ENCODE data around the gene PCSK5. TPM values are rescaled to one million over a fixed set of nuclear protein-coding genes. Genes with fewer than 3 reads are reported as not detected.

The PCSK5 gene
- total RNA-seq, 4 donors from 2014 or later = 22.0 to 37.4 (median 27.8) TPM

DNA sequence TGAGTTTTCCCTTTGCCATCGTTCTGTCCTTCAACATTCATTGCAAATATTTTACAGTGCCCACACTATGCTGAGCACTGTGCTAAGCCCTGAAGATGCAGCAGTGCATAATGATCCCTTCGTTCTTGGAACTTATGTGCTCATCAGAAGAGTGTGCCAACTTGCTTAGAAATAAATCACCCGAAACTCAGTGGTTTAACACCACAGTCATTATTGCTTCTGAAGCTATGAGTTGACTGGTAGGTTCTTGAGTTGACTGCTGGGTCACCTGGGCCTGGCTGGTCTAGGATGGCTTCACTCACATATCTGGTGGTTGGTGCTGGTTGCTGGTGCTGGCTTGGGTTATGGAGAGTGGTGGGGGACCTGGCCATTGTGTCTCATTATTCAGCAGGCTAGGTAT lies 20.9 kb downstream of the PCSK5 start:
- TF ChIP-seq POLR2A (IDR thresholded peaks at IDR 0.05; ENCODE audit: low read depth) (no peak), POLR2AphosphoS5 (IDR thresholded peaks at IDR 0.05) (no peak)
- H3K27me3 ChIP-seq = no peaks in the 10 kb centered on the region
- intact Hi-C loops (cut with DNase I) = no loop called here
- no peak overlapping the region for H3K27ac ChIP-seq (replicated peaks in 1 of 4)
- DNase-seq (ENCODE audit: extremely low spot score) = no peak
- peaks cover 3 to 22% (median 14%) of the 10 kb centered on the region in 4 donors for H3K4me1 ChIP-seq
- no peak overlapping the region for H3K4me3 ChIP-seq
- no peaks in the 10 kb centered on the region for H3K36me3 ChIP-seq
- H3K9me3 ChIP-seq = no peaks in the 10 kb centered on the region
- whole genome bisulfite sequencing = 90% methylated on average over 3 of the region's 3 CpGs

DNA sequence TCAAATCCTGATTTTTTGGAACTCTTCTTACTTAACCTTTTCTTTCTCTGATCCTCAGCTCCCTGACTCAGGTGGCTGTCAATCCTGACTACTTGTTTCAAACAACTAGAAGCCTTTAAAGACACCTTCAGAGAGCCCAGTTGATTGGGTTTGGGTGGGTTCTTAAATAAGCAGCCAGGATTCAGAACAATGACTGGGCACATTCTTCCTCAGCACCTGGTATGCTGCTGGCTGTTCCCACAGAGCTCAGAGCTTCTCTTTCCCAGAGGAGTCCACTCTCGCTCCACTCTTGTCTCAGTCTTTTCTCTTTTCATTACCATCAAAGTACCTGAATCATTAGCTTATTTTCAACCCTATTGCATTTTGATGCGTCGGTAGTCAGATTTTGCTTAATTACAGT lies 22.5 kb downstream of the PCSK5 start:
- Histone ChIP-seq H3K27ac (replicated peaks in 1 of 4) (no peak overlapping the region), H3K27me3 (no peaks in the 10 kb centered on the region), H3K36me3 (no peaks in the 10 kb centered on the region), H3K4me3 (no peak overlapping the region), H3K4me1 (peaks cover under 1 to 15% (median 9%) of the 10 kb centered on the region in 4 donors), H3K9me3 (no peaks in the 10 kb centered on the region)
- intact Hi-C loops (cut with DNase I) = no loop called here
- TF ChIP-seq POLR2AphosphoS5 (IDR thresholded peaks at IDR 0.05) = no peak
- TF ChIP-seq, protein P1, sequence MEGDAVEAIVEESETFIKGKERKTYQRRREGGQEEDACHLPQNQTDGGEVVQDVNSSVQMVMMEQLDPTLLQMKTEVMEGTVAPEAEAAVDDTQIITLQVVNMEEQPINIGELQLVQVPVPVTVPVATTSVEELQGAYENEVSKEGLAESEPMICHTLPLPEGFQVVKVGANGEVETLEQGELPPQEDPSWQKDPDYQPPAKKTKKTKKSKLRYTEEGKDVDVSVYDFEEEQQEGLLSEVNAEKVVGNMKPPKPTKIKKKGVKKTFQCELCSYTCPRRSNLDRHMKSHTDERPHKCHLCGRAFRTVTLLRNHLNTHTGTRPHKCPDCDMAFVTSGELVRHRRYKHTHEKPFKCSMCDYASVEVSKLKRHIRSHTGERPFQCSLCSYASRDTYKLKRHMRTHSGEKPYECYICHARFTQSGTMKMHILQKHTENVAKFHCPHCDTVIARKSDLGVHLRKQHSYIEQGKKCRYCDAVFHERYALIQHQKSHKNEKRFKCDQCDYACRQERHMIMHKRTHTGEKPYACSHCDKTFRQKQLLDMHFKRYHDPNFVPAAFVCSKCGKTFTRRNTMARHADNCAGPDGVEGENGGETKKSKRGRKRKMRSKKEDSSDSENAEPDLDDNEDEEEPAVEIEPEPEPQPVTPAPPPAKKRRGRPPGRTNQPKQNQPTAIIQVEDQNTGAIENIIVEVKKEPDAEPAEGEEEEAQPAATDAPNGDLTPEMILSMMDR (IDR thresholded peaks at IDR 0.05) = no peak
- TF ChIP-seq EP300 (IDR thresholded peaks at IDR 0.05) = no peak
- no peak for TF ChIP-seq POLR2A (IDR thresholded peaks at IDR 0.05; ENCODE audit: low read depth)
- no peak for DNase-seq (ENCODE audit: extremely low spot score)
- WGBS = 92% methylated on average over 3 of the region's 3 CpGs

DNA sequence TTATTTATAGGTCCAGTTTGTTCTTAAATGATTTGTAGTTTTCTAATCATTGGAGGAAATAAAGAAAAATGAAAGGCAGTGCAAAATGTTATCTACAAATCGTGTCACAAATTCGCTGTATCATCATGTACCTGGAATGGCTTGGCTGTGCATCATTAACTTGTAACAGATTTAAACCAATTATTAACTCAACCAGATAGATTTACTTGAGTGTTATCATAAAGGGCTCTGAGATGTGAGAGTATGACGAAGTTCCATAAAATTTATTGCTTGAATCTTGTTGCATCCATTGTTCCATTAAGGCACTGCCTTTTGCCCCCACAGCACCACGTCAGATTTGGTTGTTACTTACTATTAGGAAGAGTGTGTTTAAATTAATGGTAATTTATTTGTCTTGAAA lies 23.5 kb downstream of the PCSK5 start:
- H3K4me3 ChIP-seq = no peak overlapping the region
- no peaks in the 10 kb centered on the region for H3K9me3 ChIP-seq
- H3K4me1 ChIP-seq = peaks cover 0 to 15% (median 8%) of the 10 kb centered on the region in 4 donors
- no peak for TF ChIP-seq POLR2AphosphoS5 (IDR thresholded peaks at IDR 0.05)
- no peak for TF ChIP-seq POLR2A (IDR thresholded peaks at IDR 0.05; ENCODE audit: low read depth)
- TF ChIP-seq, protein P1 (IDR thresholded peaks at IDR 0.05) = no peak
- TF ChIP-seq EP300 (IDR thresholded peaks at IDR 0.05) = no peak
- H3K36me3 ChIP-seq = no peaks in the 10 kb centered on the region
- no peaks in the 10 kb centered on the region for H3K27me3 ChIP-seq
- intact Hi-C loops (cut with DNase I) = no loop called here
- no peak overlapping the region for H3K27ac ChIP-seq (replicated peaks in 1 of 4)
- DNase-seq (ENCODE audit: extremely low spot score) = no peak
- 94% methylated on average over 4 of the region's 4 CpGs for WGBS

DNA sequence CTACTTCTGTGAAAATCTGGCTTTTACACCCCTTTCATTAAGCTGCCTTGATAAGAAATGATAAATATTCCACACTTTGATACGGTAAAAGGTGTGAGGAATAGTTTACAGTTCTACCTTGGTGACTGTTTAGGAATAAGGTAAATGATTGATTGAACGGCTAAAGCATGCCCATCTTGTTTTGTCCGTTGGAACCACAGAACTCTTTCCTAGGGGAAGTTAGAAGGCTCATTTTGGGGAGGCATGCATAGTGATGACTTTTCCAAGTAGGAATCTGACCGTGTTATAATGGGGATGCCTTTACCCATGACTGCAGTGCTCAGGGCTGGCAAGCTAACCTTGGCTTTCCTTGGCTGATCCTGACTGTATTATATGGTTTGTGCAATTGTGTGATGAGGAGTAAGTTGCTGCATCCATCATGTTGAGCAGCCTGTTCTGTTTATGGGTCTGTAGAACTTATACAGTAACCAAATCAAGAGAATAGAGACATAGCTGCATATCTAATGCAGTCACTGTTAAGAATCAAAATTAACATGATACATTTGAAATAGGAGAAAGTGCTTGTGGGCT lies 24.5 kb downstream of the PCSK5 start:
- DNase-seq (ENCODE audit: extremely low spot score) = no peak
- WGBS = 79% methylated on average over 4 of the region's 4 CpGs
- H3K4me3 ChIP-seq = no peak overlapping the region
- TF ChIP-seq POLR2AphosphoS5 (IDR thresholded peaks at IDR 0.05) (no peak), POLR2A (IDR thresholded peaks at IDR 0.05; ENCODE audit: low read depth) (no peak), EP300 (IDR thresholded peaks at IDR 0.05) (no peak)
- TF ChIP-seq, protein P1 (IDR thresholded peaks at IDR 0.05) = no peak
- H3K27ac ChIP-seq (replicated peaks in 1 of 4) = no peak overlapping the region
- H3K9me3 ChIP-seq = no peaks in the 10 kb centered on the region
- H3K27me3 ChIP-seq = no peaks in the 10 kb centered on the region
- no peaks in the 10 kb centered on the region for H3K36me3 ChIP-seq
- intact Hi-C loops (cut with DNase I) = no loop called here
- H3K4me1 ChIP-seq = peaks cover 0 to 15% (median 8%) of the 10 kb centered on the region in 4 donors

DNA sequence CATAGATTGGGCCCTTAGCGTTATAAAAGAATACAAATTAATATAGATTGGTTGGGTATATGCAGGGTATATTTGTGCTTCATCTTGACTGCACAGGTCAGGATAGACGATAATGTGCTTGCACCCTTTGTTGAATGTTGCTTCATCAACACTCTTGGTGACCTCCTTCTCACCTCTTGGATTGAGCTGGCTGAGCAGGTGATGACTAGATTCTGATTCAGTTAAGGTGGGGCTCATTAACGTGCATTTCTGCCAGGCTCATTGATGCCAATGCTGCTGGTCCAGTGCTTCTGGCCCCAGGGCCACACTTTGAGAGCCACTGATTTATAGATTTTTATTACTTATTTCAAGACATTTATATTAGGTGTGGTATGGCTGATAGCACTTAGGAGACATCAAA lies 27.7 kb downstream of the PCSK5 start:
- H3K4me1 ChIP-seq = peaks cover 0 to 6% (median 3%) of the 10 kb centered on the region in 4 donors
- 83% methylated on average over 3 of the region's 3 CpGs for WGBS
- H3K27me3 ChIP-seq = no peaks in the 10 kb centered on the region
- no peaks in the 10 kb centered on the region for H3K36me3 ChIP-seq
- no peak overlapping the region for H3K4me3 ChIP-seq
- no peak overlapping the region for H3K27ac ChIP-seq (replicated peaks in 1 of 4)
- no peak for DNase-seq (ENCODE audit: extremely low spot score)
- no peaks in the 10 kb centered on the region for H3K9me3 ChIP-seq
- intact Hi-C loops (cut with DNase I) = no loop called here
- TF ChIP-seq, protein P1 (IDR thresholded peaks at IDR 0.05) = no peak
- TF ChIP-seq POLR2AphosphoS5 (IDR thresholded peaks at IDR 0.05) = no peak
- TF ChIP-seq EP300 (IDR thresholded peaks at IDR 0.05) = no peak
- TF ChIP-seq POLR2A (IDR thresholded peaks at IDR 0.05; ENCODE audit: low read depth) = no peak
